MM.1S (cell line): Measurements from ENCODE around the gene SLC35D2.

ENCODE experiments used
- DNase-seq: peaks from one replicate; pipeline ENCODE4 v3.0.0-alpha.2; 2015
- H2AFZ ChIP-seq: fragments of 300-600 bp; sonication (generic); 2 replicates; pipeline ENCODE4 v1.6.0; 2016; ENCODE audit warnings: antibody characterized with exemption, low read length
- H3F3A ChIP-seq: fragments of 300-600 bp; sonication (generic); 2 replicates; pipeline ENCODE4 v1.6.1; 2016; ENCODE audit warnings: mild to moderate bottlenecking, antibody characterized with exemption, low read length, moderate library complexity, mixed read lengths; ENCODE audit not compliant: insufficient read depth
- H3K27ac ChIP-seq: fragments of 300-600 bp; sonication (generic); 2 replicates; pipeline ENCODE4 v1.5.1; 2016; ENCODE audit warnings: mild to moderate bottlenecking, low read length
- H3K27me3 ChIP-seq: fragments of 300-600 bp; sonication (generic); replicated peaks from 2 replicates; pipeline ENCODE4 v1.6.0; 2016; ENCODE audit warnings: low read length; ENCODE audit not compliant: insufficient read depth
- H3K36me3 ChIP-seq: fragments of 300-600 bp; sonication (generic); replicated peaks from 2 replicates; pipeline ENCODE4 v1.6.1; 2016; ENCODE audit warnings: mild to moderate bottlenecking, low read length, mixed read lengths; ENCODE audit not compliant: insufficient read depth
- H3K4me1 ChIP-seq: fragments of 300-600 bp; sonication (generic); 2 replicates; pipeline ENCODE4 v1.6.1; 2016; ENCODE audit warnings: low read length, mixed read lengths
- H3K4me2 ChIP-seq: fragments of 300-600 bp; sonication (generic); 2 replicates; pipeline ENCODE4 v1.6.0; 2016; ENCODE audit warnings: low read depth, low read length
- H3K4me3 ChIP-seq: fragments of 300-600 bp; sonication (generic); 2 replicates; pipeline ENCODE4 v1.5.1; 2016; ENCODE audit warnings: low read length, mixed read lengths
- H3K79me2 ChIP-seq: fragments of 300-600 bp; sonication (generic); 2 replicates; pipeline ENCODE4 v1.6.1; 2016; ENCODE audit warnings: mixed run types, low read length, mixed read lengths
- H3K9ac ChIP-seq: fragments of 300-600 bp; sonication (generic); 2 replicates; pipeline ENCODE4 v1.6.1; 2016; ENCODE audit warnings: low read length, mixed read lengths
- H3K9me2 ChIP-seq: fragments of 300-600 bp; sonication (generic); replicated peaks from 2 replicates; pipeline ENCODE4 v1.6.1; 2016; ENCODE audit warnings: mild to moderate bottlenecking, low read length, mixed read lengths; ENCODE audit not compliant: insufficient read depth
- H3K9me3 ChIP-seq: fragments of 300-600 bp; sonication (generic); replicated peaks from 2 replicates; pipeline ENCODE4 v1.6.1; 2016; ENCODE audit warnings: mild to moderate bottlenecking, low read length, mixed read lengths; ENCODE audit not compliant: insufficient read depth
- H4K20me1 ChIP-seq: fragments of 300-600 bp; sonication (generic); 2 replicates; pipeline ENCODE4 v1.6.1; 2016; ENCODE audit warnings: mild to moderate bottlenecking, low read length, moderate library complexity, mixed read lengths; ENCODE audit not compliant: insufficient read depth
- EZH2 ChIP-seq: fragments of 300-600 bp; sonication (generic); optimal IDR thresholded peaks from 2 replicates; pipeline ENCODE3; 2017; ENCODE audit warnings: low read depth, mild to moderate bottlenecking, antibody characterized with exemption, low read length, mixed read lengths
- EZH2phosphoT487 ChIP-seq: fragments of 300-600 bp; sonication (generic); IDR thresholded peaks from 2 replicates; pipeline ENCODE4 v1.6.1; 2018; ENCODE audit warnings: antibody characterized with exemption, low read length
- TF ChIP-seq, protein P1 (sequence below): fragments of 300-600 bp; sonication (generic); IDR thresholded peaks from 2 replicates; pipeline ENCODE4 v1.5.1; 2016; ENCODE audit warnings: antibody characterized with exemption, low read length, mixed read lengths

SLC35D2 gene

DNA sequence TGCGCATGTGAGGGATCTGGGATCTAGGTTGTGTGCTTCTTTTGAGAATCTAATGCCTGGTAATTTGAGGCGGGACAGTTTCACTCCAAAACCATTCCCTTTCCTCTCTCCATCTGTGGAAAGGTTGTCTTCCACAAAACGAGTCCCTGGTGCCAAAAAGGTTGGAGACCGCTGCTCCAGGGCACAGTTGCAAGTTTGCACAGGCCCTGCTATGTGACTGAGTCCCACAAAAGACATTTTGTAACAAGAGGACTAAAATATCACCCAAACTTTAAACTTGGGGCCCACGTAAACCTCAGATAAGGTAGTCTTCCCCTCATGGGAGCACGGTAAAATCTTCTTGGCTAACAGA lies 40.5 kb upstream of the SLC35D2 start:
- no peak for TF ChIP-seq EZH2
- H3K27me3 ChIP-seq = no peaks in the 10 kb centered on the region
- H3K9me3 ChIP-seq = no peaks in the 10 kb centered on the region
- no peak overlapping the region for H3K27ac ChIP-seq
- H4K20me1 ChIP-seq = no peaks in the 10 kb centered on the region
- no peak for DNase-seq
- H3K4me3 ChIP-seq = no peak overlapping the region
- no peak overlapping the region for H2AFZ ChIP-seq
- H3K4me1 ChIP-seq = peaks cover 17% of the 10 kb centered on the region
- no peaks in the 10 kb centered on the region for H3K36me3 ChIP-seq
- H3F3A ChIP-seq = peaks cover 15% of the 10 kb centered on the region
- H3K9ac ChIP-seq = no peak overlapping the region
- no peak overlapping the region for H3K4me2 ChIP-seq
- no peaks in the 10 kb centered on the region for H3K79me2 ChIP-seq
- no peaks in the 10 kb centered on the region for H3K9me2 ChIP-seq

DNA sequence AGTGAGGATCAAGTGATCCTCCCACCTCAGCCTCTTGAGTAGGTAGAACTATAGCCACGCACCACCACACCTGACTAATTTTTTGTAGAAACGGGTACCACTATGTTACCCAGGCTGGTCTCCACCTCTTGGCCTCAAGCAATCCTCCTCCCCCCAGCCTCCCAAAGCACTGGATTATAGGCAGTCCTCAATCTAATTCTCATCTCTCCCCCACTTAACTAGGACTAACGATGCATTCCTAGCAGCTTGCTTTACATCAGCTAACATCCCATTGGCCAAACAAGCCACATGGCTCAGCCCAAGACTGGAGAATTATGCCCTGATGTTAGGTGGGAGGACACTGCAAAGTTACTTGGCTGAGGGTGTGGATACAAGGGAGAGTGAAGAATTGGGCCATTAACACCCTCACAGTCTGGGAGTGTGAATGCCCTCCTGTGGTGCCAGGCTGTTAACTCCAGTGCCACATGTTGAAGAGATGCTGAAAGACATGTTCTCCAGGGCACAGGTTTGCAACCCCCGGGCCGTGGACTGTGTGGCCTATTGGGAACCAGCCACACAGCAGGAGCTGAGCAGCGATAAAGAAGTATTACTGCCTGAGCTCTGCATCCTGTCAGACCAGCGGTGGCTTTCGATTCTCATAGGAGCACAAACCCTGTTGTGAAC lies 39.9 kb upstream of the SLC35D2 start:
- H3K36me3 ChIP-seq = no peaks in the 10 kb centered on the region
- peaks cover 18% of the 10 kb centered on the region for H3F3A ChIP-seq
- no peak for DNase-seq
- H3K9me3 ChIP-seq = no peaks in the 10 kb centered on the region
- no peak overlapping the region for H3K4me3 ChIP-seq
- H3K4me1 ChIP-seq = peaks cover 17% of the 10 kb centered on the region
- no peaks in the 10 kb centered on the region for H4K20me1 ChIP-seq
- H2AFZ ChIP-seq = no peak overlapping the region
- H3K4me2 ChIP-seq = no peak overlapping the region
- TF ChIP-seq EZH2 (no peak), EZH2phosphoT487 (no peak)
- TF ChIP-seq, protein P1, sequence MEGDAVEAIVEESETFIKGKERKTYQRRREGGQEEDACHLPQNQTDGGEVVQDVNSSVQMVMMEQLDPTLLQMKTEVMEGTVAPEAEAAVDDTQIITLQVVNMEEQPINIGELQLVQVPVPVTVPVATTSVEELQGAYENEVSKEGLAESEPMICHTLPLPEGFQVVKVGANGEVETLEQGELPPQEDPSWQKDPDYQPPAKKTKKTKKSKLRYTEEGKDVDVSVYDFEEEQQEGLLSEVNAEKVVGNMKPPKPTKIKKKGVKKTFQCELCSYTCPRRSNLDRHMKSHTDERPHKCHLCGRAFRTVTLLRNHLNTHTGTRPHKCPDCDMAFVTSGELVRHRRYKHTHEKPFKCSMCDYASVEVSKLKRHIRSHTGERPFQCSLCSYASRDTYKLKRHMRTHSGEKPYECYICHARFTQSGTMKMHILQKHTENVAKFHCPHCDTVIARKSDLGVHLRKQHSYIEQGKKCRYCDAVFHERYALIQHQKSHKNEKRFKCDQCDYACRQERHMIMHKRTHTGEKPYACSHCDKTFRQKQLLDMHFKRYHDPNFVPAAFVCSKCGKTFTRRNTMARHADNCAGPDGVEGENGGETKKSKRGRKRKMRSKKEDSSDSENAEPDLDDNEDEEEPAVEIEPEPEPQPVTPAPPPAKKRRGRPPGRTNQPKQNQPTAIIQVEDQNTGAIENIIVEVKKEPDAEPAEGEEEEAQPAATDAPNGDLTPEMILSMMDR = no peak
- no peak overlapping the region for H3K9ac ChIP-seq
- no peaks in the 10 kb centered on the region for H3K27me3 ChIP-seq
- no peak overlapping the region for H3K27ac ChIP-seq
- H3K79me2 ChIP-seq = no peaks in the 10 kb centered on the region
- H3K9me2 ChIP-seq = no peaks in the 10 kb centered on the region

DNA sequence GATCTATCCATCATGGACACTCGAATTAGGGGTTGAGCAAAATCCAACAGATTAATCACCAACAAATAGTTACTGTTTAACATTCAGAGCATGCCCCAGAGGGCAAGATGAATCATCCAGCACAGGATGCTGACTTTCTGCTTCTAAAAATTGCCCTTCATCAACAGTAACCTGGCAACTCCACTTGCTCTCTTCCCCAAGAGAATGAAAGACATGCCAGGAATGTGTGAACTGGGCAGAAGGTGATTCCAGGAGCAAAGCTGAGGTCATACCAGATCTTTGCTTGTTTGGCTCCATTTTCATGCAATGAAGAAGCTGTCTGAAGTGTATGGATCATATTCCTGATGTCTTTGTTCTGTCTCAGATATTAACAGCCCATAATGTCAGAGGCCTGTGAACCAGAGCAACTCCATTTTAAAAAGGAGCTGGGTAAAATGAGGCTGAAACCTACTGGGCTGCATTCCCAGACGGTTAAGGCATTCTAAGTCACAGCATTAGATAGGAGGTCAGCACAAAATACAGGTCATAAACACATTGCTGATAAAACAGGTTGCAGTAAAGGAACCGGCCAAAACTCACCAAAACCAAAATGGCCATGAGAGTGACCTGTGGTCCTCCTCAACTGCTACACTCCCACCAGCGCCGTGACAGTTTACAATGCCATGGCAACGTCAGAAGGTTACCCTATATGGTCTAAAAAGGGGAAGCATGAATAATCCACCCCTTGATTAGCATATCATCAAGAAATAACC lies 37.1 kb upstream of the SLC35D2 start:
- Histone ChIP-seq H2AFZ (peak overlapping the region; percentile 81), H3K9me3 (no peaks in the 10 kb centered on the region), H3K9ac (peak overlapping the region; percentile 100; the same call in 1 of the 2 replicates), H3K4me2 (peak overlapping the region; percentile 75), H3F3A (peaks cover 29% of the 10 kb centered on the region), H3K79me2 (peaks cover 19% of the 10 kb centered on the region), H3K9me2 (no peaks in the 10 kb centered on the region), H3K36me3 (0 out of 2 replicates have a peak, but pooled peaks cover 3% of the 10 kb centered on the region), H3K27ac (peak overlapping the region; percentile 100; the same call in 1 of the 2 replicates), H4K20me1 (0 out of 2 replicates have a peak, but pooled peaks cover 5% of the 10 kb centered on the region), H3K4me1 (peaks cover 17% of the 10 kb centered on the region), H3K4me3 (no peak overlapping the region), H3K27me3 (no peaks in the 10 kb centered on the region)
- peak; percentile 15 for DNase-seq
- TF ChIP-seq EZH2 = no peak
- TF ChIP-seq, protein P1 = no peak
- no peak for TF ChIP-seq EZH2phosphoT487

DNA sequence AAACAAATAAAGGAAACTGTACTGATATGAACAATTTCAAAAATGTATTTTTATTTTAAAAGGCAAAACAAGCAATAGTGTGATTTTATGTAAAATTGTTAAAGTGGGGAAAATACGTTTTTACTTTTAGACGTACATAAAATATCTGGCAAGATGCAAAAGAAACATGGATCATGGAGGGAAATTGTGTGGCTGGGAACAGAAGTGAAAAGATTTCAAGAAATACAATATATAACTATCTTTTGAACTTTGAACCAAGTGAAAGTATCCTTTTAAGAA lies 36.1 kb upstream of the SLC35D2 start:
- Histone ChIP-seq H3K27me3 (no peaks in the 10 kb centered on the region), H3K27ac (peak overlapping the region; percentile 100; the same call in 1 of the 2 replicates), H3K9me2 (no peaks in the 10 kb centered on the region), H3K4me2 (peak overlapping the region; percentile 75), H3K4me1 (peaks cover 17% of the 10 kb centered on the region), H4K20me1 (0 out of 2 replicates have a peak, but pooled peaks cover 6% of the 10 kb centered on the region), H3K9me3 (no peaks in the 10 kb centered on the region), H3K9ac (peak overlapping the region; percentile 100), H3K4me3 (peak overlapping the region; percentile 97), H3K36me3 (0 out of 2 replicates have a peak, but pooled peaks cover 3% of the 10 kb centered on the region), H3K79me2 (peaks cover 29% of the 10 kb centered on the region), H2AFZ (peak overlapping the region; percentile 81), H3F3A (peaks cover 29% of the 10 kb centered on the region)
- TF ChIP-seq EZH2 (no peak), EZH2phosphoT487 (no peak)
- TF ChIP-seq, protein P1 = no peak
- no peak for DNase-seq
